Cardiac muscle cell (in vitro differentiated cells and primary cell): ENCODE measurements around the gene PTPN14. TPM values are rescaled to one million over a fixed set of nuclear protein-coding genes. Genes with fewer than 3 reads are reported as not detected.

Experiments
- DNase-seq, 2 donors: peaks; one replicate each; pipeline versions ENCODE4 v3.0.0 to v3.0.0-alpha.2; 2010 to 2017; ENCODE audit warnings: low read depth in 1 of 2, low spot score in 1 of 2
- H3K27ac ChIP-seq: fragments of 200-600 bp; sonication (generic); 2 replicates; pipeline ENCODE4 v1.5.1; 2016
- H3K27me3 ChIP-seq: fragments of 200-600 bp; sonication (generic); 2 replicates; pipeline ENCODE4 v1.6.0; 2016; ENCODE audit warnings: control low read depth
- H3K36me3 ChIP-seq: fragments of 200-600 bp; sonication (generic); 2 replicates; pipeline ENCODE4 v1.5.1; 2016; ENCODE audit warnings: control low read depth
- H3K4me1 ChIP-seq: fragments of 200-600 bp; sonication (generic); 2 replicates; pipeline ENCODE4 v1.8.1; 2017; ENCODE audit warnings: low read depth, mild to moderate bottlenecking, mixed run types
- H3K4me3 ChIP-seq: fragments of 200-600 bp; sonication (generic); 2 replicates; pipeline ENCODE4 v1.5.1; 2016; ENCODE audit warnings: mild to moderate bottlenecking
- H3K9me3 ChIP-seq: fragments of 200-600 bp; sonication (generic); 2 replicates; pipeline ENCODE4 v1.5.1; 2017; ENCODE audit warnings: low read depth, mild to moderate bottlenecking, control low read depth
- CTCF ChIP-seq: IDR thresholded peaks from 2 replicates; pipeline ENCODE4 v1.5.1; 2012; ENCODE audit warnings: low read depth, mild to moderate bottlenecking, low read length
- polyA plus RNA-seq: library from polyadenylated mRNA; unstranded; fragments of >200 nt; fragmentation: Nextera tagmentation; extraction: Ambion mirVana; gene quantifications from 2 replicates; pipeline ENCODE4 v1.2.1, GENCODE V29; 2016
- total RNA-seq: library from RNA; depleted of rRNA; stranded (reverse); fragments of >200 nt; gene quantifications from 2 replicates; pipeline ENCODE4 v1.2.3, GENCODE V29; 2016

PTPN14 gene
- total and polyA plus RNA-seq, 2 experiments from 2014 or later: 4.6 to 5.4 TPM

GRCh38 chr1:214538496-214538895 lies 12.9 kb downstream of the PTPN14 start:
- Histone ChIP-seq H3K27ac (no peak overlapping the region), H3K9me3 (no peaks in the 10 kb centered on the region), H3K4me1 (peaks cover 3% of the 10 kb centered on the region), H3K36me3 (no peaks in the 10 kb centered on the region), H3K27me3 (peaks cover 13% of the 10 kb centered on the region), H3K4me3 (no peak overlapping the region)
- peak in 1 of 2 donors; percentile 50 for DNase-seq
- TF ChIP-seq CTCF: no peak

GRCh38 chr1:214537872-214538473 lies 13.4 kb downstream of the PTPN14 start:
- Histone ChIP-seq H3K36me3 (no peaks in the 10 kb centered on the region), H3K4me3 (no peak overlapping the region), H3K27ac (no peak overlapping the region), H3K9me3 (no peaks in the 10 kb centered on the region), H3K27me3 (peaks cover 13% of the 10 kb centered on the region), H3K4me1 (peaks cover 3% of the 10 kb centered on the region)
- no peak for DNase-seq
- no peak for TF ChIP-seq CTCF

- Histone ChIP-seq H3K4me3 (no peak overlapping the region), H3K4me1 (peaks cover 3% of the 10 kb centered on the region), H3K27me3 (peaks cover 13% of the 10 kb centered on the region), H3K27ac (no peak overlapping the region), H3K36me3 (no peaks in the 10 kb centered on the region), H3K9me3 (no peaks in the 10 kb centered on the region)
- TF ChIP-seq CTCF: no peak
- no peak for DNase-seq
These were observed 14.2 kb downstream of the PTPN14 start for GRCh38 chr1:214537219-214537618.

- Histone ChIP-seq H3K27me3 (no peaks in the 10 kb centered on the region), H3K4me1 (peaks cover 7% of the 10 kb centered on the region), H3K27ac (no peak overlapping the region), H3K36me3 (no peaks in the 10 kb centered on the region), H3K9me3 (no peaks in the 10 kb centered on the region), H3K4me3 (no peak overlapping the region)
- no peak for DNase-seq
- TF ChIP-seq CTCF: no peak
These were observed 19.3 kb downstream of the PTPN14 start for GRCh38 chr1:214532070-214532469.

GRCh38 chr1:214525535-214526019 lies 25.8 kb downstream of the PTPN14 start:
- DNase-seq: no peak
- peaks cover 7% of the 10 kb centered on the region for H3K4me1 ChIP-seq
- H3K27me3 ChIP-seq: no peaks in the 10 kb centered on the region
- no peak overlapping the region for H3K4me3 ChIP-seq
- no peak overlapping the region for H3K27ac ChIP-seq
- no peaks in the 10 kb centered on the region for H3K9me3 ChIP-seq
- TF ChIP-seq CTCF: no peak
- H3K36me3 ChIP-seq: no peaks in the 10 kb centered on the region

GRCh38 chr1:214524824-214525223 lies 26.6 kb downstream of the PTPN14 start:
- TF ChIP-seq CTCF: no peak
- Histone ChIP-seq H3K36me3 (no peaks in the 10 kb centered on the region), H3K9me3 (no peaks in the 10 kb centered on the region), H3K4me1 (peaks cover 7% of the 10 kb centered on the region), H3K4me3 (no peak overlapping the region), H3K27ac (no peak overlapping the region), H3K27me3 (no peaks in the 10 kb centered on the region)
- peak in 1 of 2 donors; percentile 73 for DNase-seq
